ENCODE data around the gene SLITRK3.

SLITRK3 gene

GRCh38 chr3:165195640-165196576 is at the start of gene SLITRK3:
TSS of gene SLITRK3 (minus strand) at chr3:165196384. CDS start at chr3:165190830, 5,554 bp downstream.
- DNase-seq, result no peak

- DNase-seq, result no peak
Observed at GRCh38 chr3:165243597-165243996, 47.4 kb upstream of the SLITRK3 start.

- DNase-seq, result no peak
Observed at GRCh38 chr3:165233501-165234195, 37.5 kb upstream of the SLITRK3 start.

GRCh38 chr3:165225604-165226003 is 29.4 kb upstream of the SLITRK3 start:
- DNase-seq, result no peak

- no peak for DNase-seq
Observed at GRCh38 chr3:165217739-165218138, 21.6 kb upstream of the SLITRK3 start.

GRCh38 chr3:165212580-165212979 is 16.4 kb upstream of the SLITRK3 start:
- no peak for DNase-seq

GRCh38 chr3:165211721-165212120 is 15.5 kb upstream of the SLITRK3 start:
- DNase-seq, result no peak

GRCh38 chr3:165210727-165211126 is 14.5 kb upstream of the SLITRK3 start:
- no peak for DNase-seq

GRCh38 chr3:165210132-165210531 is 13.9 kb upstream of the SLITRK3 start:
- DNase-seq, result no peak

- DNase-seq, result no peak
Observed at GRCh38 chr3:165206454-165207266, 10.5 kb upstream of the SLITRK3 start.

GRCh38 chr3:165204445-165204844 is 8.3 kb upstream of the SLITRK3 start:
- DNase-seq, result no peak

- DNase-seq, result no peak
Observed at GRCh38 chr3:165202995-165203394, 6.8 kb upstream of the SLITRK3 start.

- DNase-seq, result no peak
Observed at GRCh38 chr3:165201964-165202363, 5.8 kb upstream of the SLITRK3 start.

- DNase-seq, result no peak
Observed at GRCh38 chr3:165197481-165197800, 1.3 kb upstream of the SLITRK3 start.

GRCh38 chr3:165196577-165197480 is 645 bp upstream of the SLITRK3 start:
- DNase-seq, result no peak

GRCh38 chr3:165195241-165195639 is 944 bp downstream of the SLITRK3 start:
- DNase-seq, result no peak

GRCh38 chr3:165194511-165195240 is 1.5 kb downstream of the SLITRK3 start:
- no peak for DNase-seq

- no peak for DNase-seq
Observed at GRCh38 chr3:165193366-165194254, 2.6 kb downstream of the SLITRK3 start.

GRCh38 chr3:165192610-165193192 is 3.5 kb downstream of the SLITRK3 start:
- DNase-seq, result no peak

- DNase-seq, result no peak
Observed at GRCh38 chr3:165191491-165191890, 4.7 kb downstream of the SLITRK3 start.

Measured in CD4-positive, alpha-beta T cell treated with Interleukin-15 for 1 hour (primary cell).